Common myeloid progenitor, CD34-positive (primary cell): ENCODE data around the gene YIPF5.
A peak's percentile ranks its signal among the peaks of the same experiment; 100 is the strongest.

Source experiments
- CTCF ChIA-PET: fragments of 350-600 bp; sonication (Branson Sonifier 250); formaldehyde crosslinking; loops from one replicate; lab custom pipeline; 2021; ENCODE audit warnings: antibody characterized with exemption; lab: Charles Lee
- POLR2A ChIA-PET: fragments of 350-600 bp; sonication (Branson Sonifier 250); formaldehyde crosslinking; loops from one replicate; lab custom pipeline; 2021; ENCODE audit warnings: antibody characterized with exemption; lab: Charles Lee
- DNase-seq, 3 donors: peaks; one replicate each; pipeline versions ENCODE4 v3.0.0 to v3.0.0-alpha.2; 2013
- H3K27ac ChIP-seq, 2 experiments: 1 replicate in 1 of 2; 2 replicates in 1 of 2; pipeline ENCODE4 v1.7.0; 2013; ENCODE audit warnings: inconsistent platforms in 2 of 2, low read length in 2 of 2, mild to moderate bottlenecking in 2 of 2, low read depth in 1 of 2, moderate library complexity in 1 of 2; ENCODE audit not compliant: severe bottlenecking in 2 of 2, insufficient read depth in 1 of 2, poor library complexity in 1 of 2
- H3K27me3 ChIP-seq, 5 experiments: replicated peaks in 2 of 5; 1 replicate in 3 of 5; 2 replicates in 2 of 5; pipeline versions ENCODE4 v1.6.1 to v1.7.0; 2013; ENCODE audit warnings: low read length in 4 of 5, mild to moderate bottlenecking in 2 of 5, moderate library complexity in 2 of 5, inconsistent platforms in 1 of 5; ENCODE audit not compliant: insufficient read depth in 5 of 5, control insufficient read depth in 4 of 5
- H3K36me3 ChIP-seq, 4 experiments: 1 replicate in 2 of 4; 2 replicates in 2 of 4; pipeline versions ENCODE4 v1.6.1 to v1.7.0; 2013; ENCODE audit warnings: low read length in 3 of 4, control low read depth in 1 of 4, mild to moderate bottlenecking in 1 of 4; ENCODE audit not compliant: control insufficient read depth in 4 of 4, insufficient read depth in 4 of 4
- H3K4me1 ChIP-seq, 4 experiments: 1 replicate in 3 of 4; 2 replicates in 1 of 4; pipeline versions ENCODE4 v1.6.1 to v1.7.1; 2013; ENCODE audit warnings: low read length in 3 of 4, mild to moderate bottlenecking in 3 of 4, control low read depth in 1 of 4, inconsistent platforms in 1 of 4, moderate library complexity in 1 of 4; ENCODE audit not compliant: control insufficient read depth in 4 of 4, insufficient read depth in 4 of 4; ENCODE audit errors: control extremely low read depth in 1 of 4
- H3K4me3 ChIP-seq, 7 experiments: 1 replicate in 4 of 7; 2 replicates in 3 of 7; pipeline versions ENCODE4 v1.5.1 to v1.7.0; 2013; ENCODE audit warnings: mild to moderate bottlenecking in 7 of 7, low read length in 6 of 7, moderate library complexity in 6 of 7, inconsistent platforms in 2 of 7, low read depth in 2 of 7, control low read depth in 1 of 7; ENCODE audit not compliant: insufficient read depth in 4 of 7, control insufficient read depth in 1 of 7; ENCODE audit errors: extremely low read depth in 1 of 7
- H3K9me3 ChIP-seq, 5 experiments: 1 replicate in 4 of 5; 2 replicates in 1 of 5; pipeline versions ENCODE4 v1.6.1 to v1.7.1; 2013; ENCODE audit warnings: low read length in 4 of 5, mild to moderate bottlenecking in 2 of 5, inconsistent platforms in 1 of 5, low read depth in 1 of 5, moderate library complexity in 1 of 5; ENCODE audit not compliant: control insufficient read depth in 4 of 5, insufficient read depth in 2 of 5; ENCODE audit errors: control extremely low read depth in 1 of 5
- WGBS: methylation state at CpG from one replicate; pipeline ENCODE4 v1.1.5; 2013; ENCODE audit not compliant: insufficient coverage; 5-methylcytosine and 5-hydroxymethylcytosine counted together

YIPF5 gene

GRCh38 chr5:144167998-144168397 lies 2.5 kb downstream of the YIPF5 start:
- DNase-seq: no peak
- Histone ChIP-seq H3K4me3 (no peak overlapping the region), H3K27ac (no peak overlapping the region), H3K27me3 (no peaks in the 10 kb centered on the region), H3K36me3 (peaks cover 14 to 29% (median 20%) of the 10 kb centered on the region in 4 experiments), H3K9me3 (no peaks in the 10 kb centered on the region), H3K4me1 (peaks cover 3 to 17% (median 9%) of the 10 kb centered on the region in 4 experiments)
- ChIA-PET POLR2A (no interaction called here), CTCF (interaction anchor here (1.1 to 2.5 kb wide), 2 partner anchors 17 to 20 kb away, joined by 3 to 6 read pairs; no protein-coding TSS in a partner anchor)
- 100% methylated on average over 2 of the region's 3 CpGs for WGBS

DNA sequence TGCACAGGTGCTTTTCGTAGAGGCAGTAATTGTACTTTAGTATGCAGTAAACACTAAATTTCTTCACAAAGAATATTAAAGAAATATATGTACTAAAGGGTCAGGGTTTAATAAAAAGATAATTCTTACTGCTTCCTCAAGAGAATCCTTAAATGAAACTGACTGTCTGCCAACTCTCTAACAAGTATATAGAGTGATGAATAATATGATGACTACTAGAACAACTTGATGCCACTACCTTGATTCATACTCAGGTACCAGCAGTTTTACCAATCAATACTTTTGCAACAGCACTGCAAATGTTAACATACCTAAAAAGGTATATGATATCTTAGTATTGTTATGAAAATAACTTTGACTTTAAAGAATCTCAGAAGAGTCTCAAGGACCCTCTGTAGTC lies 3.8 kb downstream of the YIPF5 start:
- H3K27me3 ChIP-seq: no peaks in the 10 kb centered on the region
- H3K36me3 ChIP-seq: peaks cover 15 to 41% (median 27%) of the 10 kb centered on the region in 4 experiments
- no peak overlapping the region for H3K4me3 ChIP-seq
- no peak overlapping the region for H3K27ac ChIP-seq
- H3K4me1 ChIP-seq: peaks cover 3 to 17% (median 9%) of the 10 kb centered on the region in 4 experiments
- H3K9me3 ChIP-seq: no peaks in the 10 kb centered on the region
- no peak for DNase-seq
- CTCF ChIA-PET: no interaction called here
- WGBS: no CpG with 5 or more reads among the region's 1 CpG
- POLR2A ChIA-PET: no interaction called here

GRCh38 chr5:144162686-144163085 lies 7.8 kb downstream of the YIPF5 start:
- Histone ChIP-seq H3K27me3 (no peaks in the 10 kb centered on the region), H3K27ac (no peak overlapping the region), H3K4me3 (no peak overlapping the region), H3K9me3 (no peaks in the 10 kb centered on the region), H3K36me3 (peaks cover 18 to 62% (median 34%) of the 10 kb centered on the region in 4 experiments), H3K4me1 (no peaks in the 10 kb centered on the region)
- DNase-seq: no peak
- ChIA-PET CTCF (no interaction called here), POLR2A (no interaction called here)
- no CpG with 5 or more reads among the region's 1 CpG for WGBS

DNA sequence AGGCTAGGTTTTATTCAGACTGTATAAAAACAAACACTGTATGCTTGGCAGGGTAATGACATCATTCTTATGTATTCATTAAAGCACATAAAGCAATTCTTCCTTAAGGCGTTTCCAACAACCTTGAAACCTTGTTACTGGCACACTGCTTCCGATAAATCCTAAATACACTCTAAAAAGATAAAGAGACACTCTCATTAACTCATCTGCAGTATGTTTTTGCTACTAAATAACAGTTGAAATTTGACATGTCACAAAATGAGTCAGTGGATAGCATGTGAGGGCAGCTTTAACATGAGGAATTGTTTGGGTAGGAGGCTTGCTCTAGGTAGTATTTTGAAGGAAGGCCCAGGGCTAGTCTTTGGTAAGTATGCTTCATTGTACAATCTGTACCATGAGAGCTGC lies 13.7 kb downstream of the YIPF5 start:
- Histone ChIP-seq H3K9me3 (no peaks in the 10 kb centered on the region), H3K27ac (no peak overlapping the region), H3K4me1 (no peaks in the 10 kb centered on the region), H3K36me3 (peaks cover 4 to 21% (median 13%) of the 10 kb centered on the region in 4 experiments), H3K27me3 (no peaks in the 10 kb centered on the region), H3K4me3 (no peak overlapping the region)
- DNase-seq: no peak
- WGBS: 100% methylated on average over 1 of the region's 2 CpGs
- CTCF ChIA-PET: no interaction called here
- POLR2A ChIA-PET: no interaction called here

- Histone ChIP-seq H3K9me3 (no peaks in the 10 kb centered on the region), H3K36me3 (no peaks in the 10 kb centered on the region), H3K4me3 (no peak overlapping the region), H3K4me1 (no peaks in the 10 kb centered on the region), H3K27me3 (no peaks in the 10 kb centered on the region), H3K27ac (no peak overlapping the region)
- 100% methylated on average over 3 of the region's 3 CpGs for WGBS
- CTCF ChIA-PET: no interaction called here
- no peak for DNase-seq
- POLR2A ChIA-PET: no interaction called here
These were observed 19.4 kb downstream of the YIPF5 start for GRCh38 chr5:144151026-144151425.

DNA sequence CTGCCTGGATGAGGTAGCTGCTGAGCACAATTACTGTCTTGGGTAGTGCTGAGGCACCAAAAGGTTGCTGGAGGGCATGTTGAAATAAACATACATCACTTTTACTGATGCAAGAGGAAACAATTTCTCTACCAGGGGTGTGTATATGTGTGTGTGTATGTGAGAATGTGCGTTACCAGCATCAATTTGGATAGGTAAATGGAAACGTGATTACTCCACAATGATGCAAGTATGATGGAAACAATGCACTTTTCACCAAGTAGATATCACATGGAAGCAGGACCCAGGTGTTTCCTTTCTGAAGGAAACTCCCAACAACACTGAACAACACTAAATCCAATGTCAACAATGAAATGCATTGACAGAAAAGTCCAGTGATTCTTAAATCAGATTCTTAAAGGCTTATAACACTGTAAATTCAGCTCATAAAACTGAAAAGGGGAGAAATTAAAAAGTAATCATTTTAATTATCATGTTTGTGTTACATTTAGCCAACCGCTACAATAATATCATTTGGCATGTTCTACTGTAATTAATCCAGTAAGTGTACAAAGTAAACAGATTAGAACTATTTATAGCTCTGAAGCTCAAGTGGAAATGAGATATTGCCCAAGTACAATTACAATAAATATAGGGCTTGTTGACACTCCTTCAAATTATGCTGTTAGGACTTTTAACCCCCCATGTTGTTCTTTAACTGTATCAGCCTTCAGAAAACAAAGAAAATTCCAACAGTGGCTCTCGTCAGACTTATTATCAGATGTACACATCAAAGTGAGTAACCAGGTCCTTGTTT lies 25.3 kb downstream of the YIPF5 start:
- CTCF ChIA-PET: no interaction called here
- Histone ChIP-seq H3K4me1 (peaks cover 0 to 10% (median 3%) of the 10 kb centered on the region in 4 experiments), H3K9me3 (no peaks in the 10 kb centered on the region)

GRCh38 chr5:144143625-144144024 lies 26.8 kb downstream of the YIPF5 start:
- H3K4me3 ChIP-seq: no peak overlapping the region
- DNase-seq: no peak
- no peaks in the 10 kb centered on the region for H3K9me3 ChIP-seq
- peaks cover 0 to 10% (median 3%) of the 10 kb centered on the region in 4 experiments for H3K4me1 ChIP-seq
- H3K27me3 ChIP-seq: no peaks in the 10 kb centered on the region
- ChIA-PET CTCF (interaction anchor here (1.5 kb wide), 1 partner anchor 11 kb away, joined by 5 read pairs; no protein-coding TSS in a partner anchor), POLR2A (no interaction called here)
- no peak overlapping the region for H3K27ac ChIP-seq
- no peaks in the 10 kb centered on the region for H3K36me3 ChIP-seq
- WGBS: 93% methylated on average over 1 of the region's 1 CpG

More for the DNA sequence above, 25.3 kb downstream of the YIPF5 start:
- Histone ChIP-seq H3K4me3 (no peak overlapping the region), H3K27ac (no peak overlapping the region), H3K36me3 (no peaks in the 10 kb centered on the region), H3K27me3 (no peaks in the 10 kb centered on the region)
- DNase-seq: peak in 2 of 3 donors; percentile 20 to 48
- no CpG with 5 or more reads among the region's 4 CpGs for WGBS
- POLR2A ChIA-PET: no interaction called here
